GOT3 (cell line): Measurements from ENCODE around the gene TBC1D14.
"Not testable (repeated sequence)": the region's sequence is repeated elsewhere in the genome, so short reads cannot be mapped to it uniquely, and the experiment has no call there.

Source experiments
- DNase-seq: peaks from one replicate; lab custom pipeline; 2025; ENCODE audit warnings: mixed read lengths; lab: John Stamatoyannopoulos, UW

The TBC1D14 gene

DNA sequence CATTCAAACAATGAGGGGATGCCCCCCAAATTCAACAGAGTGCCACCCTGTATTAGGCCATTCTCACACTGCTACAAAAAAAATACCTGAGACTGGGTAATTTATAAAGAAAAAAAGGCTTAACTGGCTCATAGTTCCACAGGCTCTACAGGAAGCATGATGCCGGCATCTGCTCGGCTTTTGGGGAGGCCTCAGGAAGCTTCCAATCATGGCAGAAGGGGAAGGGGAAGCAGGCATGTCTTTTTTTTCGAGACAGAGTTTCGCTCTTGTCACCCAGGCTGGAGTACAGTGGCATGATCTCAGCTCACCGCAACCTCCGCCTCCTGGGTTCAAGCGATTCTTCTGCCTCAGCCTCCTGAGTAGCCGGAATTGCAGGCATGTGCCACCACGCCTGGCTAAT lies 18.7 kb upstream of the TBC1D14 start:
- DNase-seq = not testable (repeated sequence)

GRCh38 chr4:6891436-6892170 lies 18.0 kb upstream of the TBC1D14 start:
- no peak for DNase-seq

- peak; percentile 20 for DNase-seq
These were observed 17.3 kb upstream of the TBC1D14 start for GRCh38 chr4:6892190-6892908.

DNA sequence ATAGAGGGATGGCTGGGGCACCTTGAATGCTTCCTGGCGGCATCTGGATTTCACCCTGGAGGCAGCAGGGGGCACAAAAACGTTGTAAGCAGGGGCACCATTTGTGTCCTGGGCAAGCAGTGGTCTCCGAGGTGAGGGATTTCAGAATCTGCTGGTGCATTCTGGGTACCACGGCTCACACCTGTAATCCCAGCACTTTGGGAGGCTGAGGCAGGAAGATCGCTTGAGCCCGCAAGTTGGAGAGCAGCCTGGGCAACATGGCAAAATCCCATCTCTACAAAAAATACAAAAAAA lies 16.8 kb upstream of the TBC1D14 start:
- DNase-seq = no peak

- no peak for DNase-seq
These were observed 16.1 kb upstream of the TBC1D14 start for GRCh38 chr4:6893449-6894085.

DNA sequence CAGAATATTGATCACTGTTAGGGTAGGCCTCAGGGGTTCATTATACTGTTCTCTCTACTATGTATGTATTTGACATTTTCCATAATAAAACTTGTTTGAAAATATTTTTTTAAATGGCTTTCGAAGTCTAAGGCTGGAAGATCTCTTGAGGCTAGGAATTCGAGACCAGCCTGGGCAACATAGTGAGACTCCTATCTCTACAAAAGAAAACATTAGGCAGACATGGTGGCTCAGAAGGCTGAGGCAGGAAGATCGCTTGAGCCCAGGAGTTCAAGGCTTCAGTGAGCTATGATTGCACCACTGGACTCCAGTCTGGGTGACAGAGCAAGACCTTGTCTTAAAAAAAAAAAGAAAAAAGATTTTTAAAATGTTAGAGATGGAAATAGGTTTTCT lies 15.5 kb upstream of the TBC1D14 start:
- DNase-seq = no peak

DNA sequence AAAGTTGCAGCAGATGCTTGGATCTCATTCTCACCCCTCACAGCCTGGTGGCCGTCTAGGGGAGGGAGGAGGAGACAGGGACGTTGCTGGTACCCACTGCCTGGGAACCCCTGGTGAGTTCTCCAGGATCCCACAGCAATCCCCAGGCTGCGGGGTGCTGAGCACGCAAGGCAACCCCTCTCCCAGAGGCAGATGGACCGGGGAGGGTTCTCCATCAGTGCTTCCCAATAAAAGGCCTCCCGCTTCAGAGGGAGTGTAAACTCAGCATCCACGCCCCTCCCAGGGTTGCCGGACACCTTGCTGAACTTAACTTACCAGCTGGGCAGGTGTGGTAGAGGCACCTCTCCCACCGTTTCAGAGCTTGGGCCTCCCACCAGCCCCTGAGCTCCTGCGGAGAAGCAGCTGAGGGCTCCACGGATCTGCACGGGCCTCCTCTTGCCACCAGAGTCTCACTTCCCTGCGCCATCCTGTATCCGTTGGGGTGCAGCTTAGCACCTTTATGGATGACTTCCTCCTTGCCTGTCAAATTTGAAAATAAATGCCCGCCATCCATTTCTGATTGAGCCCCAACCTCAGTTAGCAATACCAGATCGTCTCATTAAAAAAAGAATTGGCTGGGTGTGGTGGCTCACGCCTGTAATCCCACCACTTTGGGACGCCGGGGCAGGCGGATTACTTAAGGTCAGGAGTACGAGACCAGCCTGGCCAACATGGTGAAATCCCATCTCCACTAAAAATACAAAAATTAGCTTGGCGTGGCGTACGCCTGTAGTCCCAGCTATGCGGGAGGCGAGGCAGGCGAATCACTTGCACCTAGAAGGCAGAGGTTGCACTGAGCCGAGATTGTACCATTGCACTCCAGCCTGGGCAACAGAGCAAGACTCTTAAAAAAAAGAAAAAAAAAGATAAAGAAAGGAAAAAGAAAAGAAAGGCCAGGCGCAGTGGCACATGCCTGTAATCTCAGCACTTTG lies 14.8 kb upstream of the TBC1D14 start:
- DNase-seq = no peak

DNA sequence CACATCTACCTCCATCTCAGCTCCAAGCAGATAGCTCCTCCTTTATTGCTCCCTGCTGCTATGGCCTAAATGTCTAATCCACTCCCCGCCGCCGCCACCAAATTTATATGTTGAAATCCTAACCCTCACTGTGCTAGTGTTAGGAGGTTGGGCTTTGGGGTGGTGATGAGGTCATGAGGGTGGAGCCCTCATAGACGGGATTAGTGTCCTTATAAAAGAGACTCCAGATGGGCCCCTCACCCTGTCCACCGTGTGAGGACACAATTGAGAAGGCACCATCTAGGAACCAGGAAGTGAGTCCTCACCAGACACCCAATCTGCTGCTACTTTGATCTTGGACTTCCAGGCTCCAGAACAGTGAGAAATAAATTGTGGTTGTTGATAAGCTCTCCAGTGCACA lies 13.6 kb upstream of the TBC1D14 start:
- DNase-seq = no peak

- no peak for DNase-seq
These were observed 10.9 kb upstream of the TBC1D14 start for GRCh38 chr4:6898763-6899162.

GRCh38 chr4:6900181-6900812 lies 9.3 kb upstream of the TBC1D14 start:
- DNase-seq = no peak

DNA sequence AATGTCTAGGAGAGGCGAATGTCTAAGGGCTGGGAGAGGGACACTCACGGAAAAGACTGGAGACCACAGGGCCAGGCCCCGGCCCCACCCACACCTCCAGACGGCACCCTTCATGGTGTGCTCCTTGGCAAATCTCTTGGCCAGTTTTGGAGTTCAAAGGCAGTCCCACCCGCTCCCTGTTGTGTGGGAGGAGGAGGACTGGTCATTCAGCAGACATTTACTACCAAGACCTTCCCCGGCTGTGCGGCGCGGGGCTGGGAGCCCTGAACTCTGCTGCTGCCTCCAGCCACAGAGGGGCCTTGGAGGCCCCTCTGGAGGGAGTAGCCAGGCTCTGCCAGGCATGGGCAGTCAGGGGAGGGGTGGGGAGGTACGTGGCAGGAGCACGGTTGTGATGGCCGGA lies 8.7 kb upstream of the TBC1D14 start:
- no peak for DNase-seq

GRCh38 chr4:6901669-6902317 lies 7.8 kb upstream of the TBC1D14 start:
- no peak for DNase-seq

DNA sequence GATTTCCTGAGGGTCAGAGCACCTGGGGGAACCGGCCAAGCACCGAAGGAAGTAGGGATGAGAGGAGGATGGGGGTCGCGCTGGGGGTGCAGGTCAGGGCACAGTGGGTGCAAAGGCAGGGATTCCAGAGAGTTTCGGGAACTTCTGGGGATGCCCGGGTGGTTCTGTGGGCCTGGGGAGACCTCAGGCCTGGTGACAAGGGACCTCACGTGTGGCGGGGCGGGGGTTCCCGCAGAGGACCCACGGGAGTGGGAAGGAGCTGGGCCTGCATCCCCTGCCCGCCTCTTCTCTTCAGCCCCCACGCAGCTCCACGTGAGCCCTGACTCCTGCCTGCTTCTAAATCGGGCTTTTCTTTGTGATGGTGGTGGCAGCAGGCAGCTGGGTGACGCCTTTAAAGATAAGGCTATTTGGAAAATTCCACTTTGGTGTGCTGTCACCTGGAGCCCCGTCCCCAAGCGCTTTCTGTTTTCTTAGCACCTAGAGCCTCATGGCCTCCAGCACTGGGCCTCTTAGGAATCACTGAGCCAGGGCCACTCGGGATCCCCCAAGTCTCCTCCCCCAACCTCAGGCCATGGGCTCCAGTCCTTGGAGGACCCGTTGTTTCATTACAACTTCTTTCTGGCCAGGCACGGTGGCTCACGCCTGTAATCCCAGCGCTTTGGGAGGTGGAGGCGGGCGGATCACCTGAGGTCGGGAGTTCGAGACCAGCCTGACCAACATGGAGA lies 7.1 kb upstream of the TBC1D14 start:
- DNase-seq = no peak

- DNase-seq = no peak
These were observed 3.8 kb upstream of the TBC1D14 start for GRCh38 chr4:6905516-6906445.

GRCh38 chr4:6906486-6906885 lies 3.1 kb upstream of the TBC1D14 start:
- not testable (repeated sequence) for DNase-seq

DNA sequence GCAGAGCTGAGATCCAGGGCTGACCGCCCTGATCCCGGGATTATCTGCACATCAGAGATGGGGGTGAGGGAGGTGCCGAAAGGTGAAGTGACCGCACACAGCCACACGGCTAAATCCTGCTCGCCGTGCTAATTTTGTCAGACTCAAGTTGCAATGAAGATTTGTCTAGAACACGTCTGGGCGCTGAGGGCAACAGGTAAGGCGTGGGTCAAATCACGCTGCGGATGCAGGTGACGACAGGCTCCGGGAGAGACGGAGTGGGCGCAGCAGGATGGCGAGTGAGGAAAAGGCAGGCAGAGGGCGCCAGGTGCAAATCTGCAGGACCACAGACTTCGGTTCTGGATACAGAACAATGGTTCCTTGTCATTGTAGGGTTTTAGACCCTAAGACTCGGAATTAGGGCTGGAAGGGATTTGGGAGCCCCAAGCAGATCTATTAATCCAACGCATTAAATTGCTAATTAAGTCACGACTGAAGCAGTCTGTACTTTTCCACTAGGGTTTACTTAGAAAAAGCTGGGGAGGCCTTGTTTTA lies 1.9 kb upstream of the TBC1D14 start:
- no peak for DNase-seq

DNA sequence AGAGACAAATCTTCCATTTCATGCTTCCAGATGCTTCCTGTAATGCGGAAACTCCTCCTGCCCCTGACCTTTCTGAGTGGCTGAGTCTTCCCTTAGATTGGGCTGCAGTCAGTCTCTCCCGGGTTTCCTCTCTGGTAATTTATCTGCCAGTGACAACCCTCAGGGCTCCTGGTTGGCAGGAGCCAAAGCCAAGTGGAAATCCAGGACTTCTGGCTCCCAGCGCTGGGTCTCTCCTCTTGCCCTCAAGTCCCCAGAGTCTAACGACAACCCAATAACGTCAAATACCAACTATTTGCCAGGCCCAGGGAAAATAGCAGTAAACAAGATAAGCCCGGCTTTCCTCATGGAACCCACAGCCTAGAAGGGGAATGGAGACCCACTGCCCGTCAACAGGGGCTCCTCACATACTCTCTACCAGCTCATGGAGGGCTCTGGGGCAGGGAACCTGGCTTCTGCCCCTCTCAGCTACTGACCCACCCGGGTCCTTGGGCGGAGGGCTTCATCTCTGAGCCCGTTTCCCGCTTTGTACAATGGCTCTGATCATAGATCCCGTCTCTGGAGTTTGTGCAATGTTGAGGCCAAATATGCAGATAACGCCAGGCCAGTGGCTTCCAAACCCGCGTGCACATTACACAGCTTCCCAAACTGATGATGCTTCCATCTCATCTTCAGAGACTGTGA lies 1.1 kb upstream of the TBC1D14 start:
- DNase-seq = no peak

DNA sequence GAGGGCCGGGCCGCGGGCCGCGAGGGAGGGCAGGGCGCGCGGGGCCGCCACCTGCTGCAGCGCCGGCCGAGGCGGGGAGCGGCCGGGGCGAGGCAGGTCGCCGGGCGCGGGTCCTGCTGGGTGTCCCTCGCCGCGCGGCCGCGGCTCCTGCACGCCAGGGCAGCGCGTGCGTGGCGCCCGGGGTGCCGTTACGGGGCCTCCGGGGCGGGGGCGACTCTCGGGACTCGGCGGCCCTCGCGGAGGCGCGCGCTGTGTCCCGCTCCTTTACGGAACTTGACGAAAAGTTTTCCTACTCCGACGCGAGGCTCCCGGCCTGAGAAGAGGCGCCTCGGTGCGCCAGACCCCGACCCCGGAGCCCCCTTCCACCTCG lies 329 bp downstream of the TBC1D14 start:
- DNase-seq = no peak
